Measurements from ENCODE around the gene XPO5.

The XPO5 gene

DNA sequence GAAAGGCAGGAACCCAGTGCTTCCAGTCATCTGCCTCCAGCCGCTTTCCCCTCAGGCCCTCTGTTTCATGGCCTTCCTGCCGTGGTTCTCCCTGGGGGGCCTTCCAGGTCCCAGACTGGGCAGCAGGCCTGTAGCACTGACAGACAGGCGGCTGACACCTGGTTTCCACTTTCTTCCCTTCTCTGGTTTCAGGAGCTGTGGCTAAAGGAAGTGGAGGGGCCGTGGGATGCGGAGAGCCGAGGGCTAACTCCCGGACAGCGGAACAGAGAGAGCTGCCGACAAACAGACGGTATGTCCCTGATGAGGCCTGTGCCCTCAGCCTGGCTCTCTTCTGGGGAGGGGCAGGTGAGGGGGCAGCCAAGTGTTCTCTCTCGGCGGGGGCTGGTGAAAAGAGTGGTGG is 78.1 kb downstream of the XPO5 start:
- DNase-seq (ENCODE audit: low read depth), result no peak

DNA sequence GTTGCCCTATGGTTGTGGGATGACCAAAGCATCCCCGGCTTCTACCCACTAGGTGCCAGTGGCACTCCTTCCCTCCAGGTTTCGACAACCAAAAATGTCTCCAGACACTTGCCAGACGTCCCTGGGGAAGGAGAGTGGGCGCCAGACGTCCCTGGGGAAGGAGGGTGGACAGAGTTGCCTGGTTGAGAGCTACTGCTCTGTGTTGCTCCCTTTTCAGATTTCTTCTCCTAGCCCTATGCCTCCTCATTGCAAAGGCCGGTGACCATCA is 78.8 kb downstream of the XPO5 start:
- no peak for DNase-seq (ENCODE audit: low read depth)

DNA sequence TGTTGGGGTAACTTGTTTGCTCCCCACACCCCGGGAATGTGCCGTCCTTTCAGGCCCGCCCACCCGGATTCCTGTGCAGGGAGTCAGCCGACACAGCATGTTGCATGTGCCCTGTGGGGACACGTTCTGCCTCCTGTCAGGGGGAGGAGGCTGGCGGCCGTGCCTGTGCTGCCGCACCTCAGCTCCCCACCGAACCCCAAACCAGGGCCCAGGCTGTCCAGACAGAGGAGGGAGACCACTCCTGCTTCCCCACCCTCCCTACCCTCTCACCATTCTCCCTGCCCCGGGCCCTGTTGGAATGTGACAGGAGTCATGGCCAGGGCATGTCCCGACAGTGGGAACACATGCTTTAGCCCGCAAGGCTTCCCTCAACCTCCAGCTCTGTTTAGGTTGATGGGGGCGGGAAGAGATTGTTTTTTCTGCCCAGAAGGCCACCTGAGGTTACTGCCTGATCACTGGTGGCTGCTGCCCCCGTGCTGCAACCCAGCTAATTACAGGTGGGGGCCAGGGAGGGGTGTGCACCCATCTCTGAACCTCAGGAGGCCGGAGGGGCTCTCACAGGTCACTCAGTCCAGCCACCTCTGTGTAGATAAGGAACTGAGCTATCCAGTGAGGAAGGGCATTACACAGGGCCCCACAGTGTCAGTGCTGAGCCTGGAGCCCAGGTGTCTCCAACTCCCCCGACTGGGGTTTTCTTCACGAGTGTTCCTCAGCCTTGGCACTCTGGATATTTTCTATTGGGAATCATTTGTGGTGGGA is 79.3 kb downstream of the XPO5 start:
- DNase-seq (ENCODE audit: low read depth), result no peak

DNA sequence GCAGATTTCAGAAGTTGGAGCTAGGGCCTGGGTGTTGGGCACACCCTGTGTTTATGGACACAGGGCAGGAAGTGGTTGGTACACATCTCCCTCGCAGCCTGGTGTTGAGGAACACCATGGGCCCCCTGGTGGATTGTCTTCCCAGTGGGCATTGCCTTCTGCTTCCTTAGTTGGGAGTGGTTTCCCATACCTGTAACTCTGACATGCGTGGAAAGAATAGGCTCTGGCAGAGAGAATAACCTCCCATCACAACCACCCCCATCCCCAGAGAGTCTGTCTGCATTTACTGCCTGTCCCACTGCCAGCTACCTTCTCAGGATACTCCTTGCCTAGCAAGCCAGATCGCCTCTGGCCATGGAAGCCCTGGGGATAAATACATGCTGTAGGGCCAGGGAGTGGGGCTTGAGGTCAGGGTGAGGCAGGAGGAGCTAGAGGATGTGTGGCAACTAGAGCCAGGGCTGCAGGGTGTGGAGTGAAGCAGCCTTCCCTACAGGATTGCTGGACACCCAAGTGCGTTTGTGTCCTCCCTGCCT is 80.4 kb downstream of the XPO5 start:
- DNase-seq (ENCODE audit: low read depth), result no peak

DNA sequence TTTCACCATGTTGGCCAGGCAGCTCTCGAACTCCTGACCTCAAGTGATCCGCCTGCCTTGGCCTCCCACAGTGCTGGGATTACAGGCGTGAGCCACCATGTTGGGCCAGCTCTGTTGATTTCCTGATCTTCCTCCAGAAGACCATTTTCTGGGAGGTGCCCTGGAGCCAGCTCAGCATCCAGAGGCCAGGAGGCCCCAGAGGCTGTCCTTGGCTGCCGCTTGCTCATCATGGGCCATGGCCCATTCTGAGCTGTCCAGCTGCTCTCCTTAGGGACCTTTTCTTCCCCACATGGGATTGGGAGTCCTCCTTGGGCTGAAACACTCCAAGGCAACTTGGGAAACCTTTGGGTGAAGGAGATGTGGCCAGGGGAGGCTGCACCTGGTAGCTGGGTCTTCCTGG is 81.1 kb downstream of the XPO5 start:
- no peak for DNase-seq (ENCODE audit: low read depth)

DNA sequence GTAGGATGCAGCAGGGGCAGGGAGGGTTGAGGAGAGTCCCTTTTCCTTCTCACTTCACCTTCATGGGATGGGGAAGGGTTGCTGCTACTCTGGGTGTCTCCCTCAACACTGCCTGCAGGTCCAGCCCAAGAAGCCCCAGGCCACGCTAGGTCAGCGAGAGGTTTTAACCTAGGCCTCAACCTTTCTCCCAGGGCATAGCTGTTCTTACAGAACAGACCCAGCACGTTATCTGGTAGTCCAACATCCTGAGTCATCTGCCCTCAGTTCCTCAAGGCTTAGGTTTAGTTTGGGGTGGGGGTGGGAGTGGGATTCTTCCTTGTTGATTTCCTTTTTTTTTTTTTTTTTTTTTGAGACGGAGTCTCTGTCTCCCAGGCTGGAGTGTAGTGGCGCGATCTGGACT is 81.5 kb downstream of the XPO5 start:
- no peak for DNase-seq (ENCODE audit: low read depth)

DNA sequence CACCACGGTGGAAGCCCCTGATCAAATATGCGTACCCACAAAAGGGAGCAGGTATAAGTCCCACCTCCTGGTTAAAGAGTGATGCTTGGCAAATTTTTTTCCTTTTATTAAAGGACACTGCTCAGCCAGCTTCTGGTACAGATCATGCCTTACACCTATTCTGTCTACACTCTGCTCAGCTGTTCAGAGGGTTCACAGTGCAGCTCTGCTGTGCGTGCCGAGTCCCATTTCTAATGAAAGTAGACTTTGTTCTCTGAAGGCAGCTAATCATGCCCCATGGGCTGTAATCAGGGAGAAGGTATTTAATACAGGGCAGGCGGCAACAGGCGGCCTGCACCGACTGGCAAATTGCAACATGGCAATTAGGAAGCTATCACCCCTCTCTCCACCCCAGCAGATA is 82.0 kb downstream of the XPO5 start:
- DNase-seq (ENCODE audit: low read depth), result no peak

DNA sequence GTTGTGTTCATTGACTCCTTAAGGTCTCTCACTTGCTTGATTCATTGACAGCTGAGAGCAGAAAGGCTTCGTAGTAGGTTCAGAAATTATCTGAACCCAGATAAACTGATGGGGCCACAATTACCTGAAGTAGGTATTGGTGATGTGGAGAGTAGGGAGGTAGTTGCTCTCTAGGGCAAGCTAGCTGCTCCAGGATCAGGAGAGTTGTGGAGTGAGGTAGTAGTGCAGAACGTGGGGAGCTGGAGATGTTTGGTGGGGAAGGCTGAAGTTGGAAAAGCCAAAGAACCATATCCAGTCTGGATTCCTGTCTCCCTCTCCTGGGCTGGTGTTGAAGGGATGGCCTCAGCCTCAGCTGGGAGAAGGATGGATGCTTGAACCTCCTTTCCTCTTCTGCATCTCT is 82.6 kb downstream of the XPO5 start:
- DNase-seq (ENCODE audit: low read depth), result no peak

DNA sequence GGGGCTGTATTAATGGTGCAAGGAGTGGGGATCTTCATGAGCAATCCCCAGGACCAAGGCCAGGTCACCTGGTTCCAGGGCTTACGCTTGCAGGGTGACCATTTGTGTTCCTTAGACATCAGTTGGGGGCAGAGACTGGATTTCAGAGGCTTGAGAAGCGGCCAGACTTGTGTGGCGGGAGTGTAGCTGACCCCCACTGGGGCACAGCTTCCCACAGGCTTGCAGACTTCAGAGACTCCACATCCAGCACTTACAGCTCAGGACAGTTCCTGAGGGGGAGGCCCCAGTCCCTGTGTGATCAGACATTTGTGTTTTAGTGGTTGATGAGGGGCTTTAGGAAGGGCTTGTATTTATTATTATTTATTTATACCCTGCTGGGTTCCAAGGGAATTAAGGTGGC is 83.2 kb downstream of the XPO5 start:
- no peak for DNase-seq (ENCODE audit: low read depth)

DNA sequence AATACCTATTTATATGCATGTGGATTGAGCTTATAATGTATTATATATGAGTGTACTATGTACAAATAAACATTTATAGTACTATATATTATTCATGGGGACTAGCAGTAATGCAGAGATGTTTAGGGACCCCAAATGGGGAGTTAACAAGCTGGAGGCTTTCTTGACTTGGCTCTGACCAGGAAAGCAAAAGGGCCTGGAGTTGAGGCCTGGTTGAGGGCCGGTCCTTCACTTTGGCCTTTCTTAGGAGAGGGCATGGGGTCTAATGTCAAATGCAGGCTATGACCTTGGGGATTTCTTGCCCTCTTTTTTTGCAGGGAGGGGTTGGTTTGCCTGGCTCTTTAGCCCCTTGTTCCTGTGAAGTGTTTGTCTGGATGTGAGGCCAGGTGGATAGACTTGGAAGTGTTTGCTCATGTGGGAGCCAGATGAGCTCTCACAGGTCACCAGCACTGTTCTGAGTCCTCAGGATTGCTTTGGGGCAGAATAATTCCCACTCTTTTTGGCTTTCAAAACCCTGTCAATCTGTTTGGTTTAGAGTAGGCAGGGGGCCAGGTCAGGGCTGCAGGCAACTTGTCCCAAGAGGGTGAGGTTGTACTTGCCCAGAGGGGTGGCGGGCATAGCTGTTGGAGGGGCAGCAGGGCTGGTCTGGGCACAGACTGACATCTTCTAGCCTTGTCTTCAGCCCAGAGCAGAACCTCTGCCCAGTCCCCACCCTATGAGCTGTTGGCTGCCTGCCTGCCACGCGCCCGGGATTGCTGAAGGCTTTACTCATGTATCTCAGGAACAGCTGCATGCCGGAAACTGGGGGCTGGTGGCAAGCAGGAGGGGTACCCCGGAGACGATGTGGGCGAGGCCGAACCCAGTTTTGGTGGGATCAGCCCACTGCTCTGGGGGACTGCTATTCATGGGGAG is 83.8 kb downstream of the XPO5 start:
- DNase-seq (ENCODE audit: low read depth), result no peak

DNA sequence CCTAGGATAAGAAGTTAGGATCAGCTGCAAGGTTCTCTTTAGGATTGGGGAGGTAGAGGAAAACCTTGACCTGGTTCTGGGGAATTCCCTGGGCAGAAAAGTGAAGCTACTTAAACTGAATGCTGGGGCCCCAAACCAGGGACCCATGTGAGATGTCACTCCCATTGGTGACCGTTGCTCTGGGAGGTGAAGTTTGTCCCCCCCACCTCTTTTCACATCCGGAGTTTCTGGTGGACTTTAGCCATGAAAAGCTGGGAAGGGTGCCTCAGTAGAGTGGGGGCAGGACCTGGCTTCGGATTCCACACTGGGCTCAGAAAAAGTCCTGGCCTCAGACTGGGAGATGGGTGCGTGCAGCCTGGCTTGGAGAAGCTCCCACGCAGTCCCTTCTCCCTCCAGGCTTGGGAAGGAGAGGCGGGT is 85.3 kb downstream of the XPO5 start:
- DNase-seq (ENCODE audit: low read depth), result no peak

DNA sequence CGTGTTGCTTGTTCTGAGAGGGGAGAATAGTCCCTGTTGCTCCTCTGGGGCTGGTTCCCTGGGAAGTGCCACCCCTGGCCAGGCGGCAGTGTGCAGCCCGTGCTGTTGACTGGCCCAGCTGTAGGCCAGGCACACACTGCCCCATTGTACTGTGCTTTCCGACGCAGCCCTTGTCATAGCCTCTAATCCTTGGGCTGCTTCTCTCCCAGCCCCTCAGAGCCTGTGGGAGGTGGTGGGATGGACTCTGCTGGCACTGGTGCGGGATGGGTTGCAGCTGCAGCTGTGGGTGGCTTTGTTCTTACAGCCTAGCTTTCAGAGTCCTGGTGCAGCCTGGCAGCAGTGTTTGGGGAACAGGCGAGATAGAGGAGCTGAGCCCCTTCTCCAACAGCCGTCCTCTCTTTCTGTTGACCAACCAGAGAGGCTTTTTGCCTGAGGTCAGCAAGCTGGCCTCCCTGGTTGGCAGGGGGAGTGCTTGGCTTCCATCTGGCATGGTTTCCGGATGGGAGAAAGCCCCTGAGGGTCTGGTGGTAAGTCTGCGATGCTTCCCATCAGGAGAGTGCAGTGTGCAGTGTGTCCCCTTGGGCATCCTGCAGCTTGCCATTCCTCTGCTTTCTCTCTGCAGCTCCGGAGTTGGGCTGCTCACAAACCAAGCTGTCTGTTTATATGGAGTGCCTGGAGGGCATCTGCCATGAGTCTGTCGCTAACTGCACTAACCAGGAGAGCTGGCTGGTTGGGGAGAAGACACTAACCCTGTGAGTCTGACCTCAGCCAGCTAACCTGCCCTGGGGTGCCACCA is 86.4 kb downstream of the XPO5 start:
- DNase-seq (ENCODE audit: low read depth), result no peak

DNA sequence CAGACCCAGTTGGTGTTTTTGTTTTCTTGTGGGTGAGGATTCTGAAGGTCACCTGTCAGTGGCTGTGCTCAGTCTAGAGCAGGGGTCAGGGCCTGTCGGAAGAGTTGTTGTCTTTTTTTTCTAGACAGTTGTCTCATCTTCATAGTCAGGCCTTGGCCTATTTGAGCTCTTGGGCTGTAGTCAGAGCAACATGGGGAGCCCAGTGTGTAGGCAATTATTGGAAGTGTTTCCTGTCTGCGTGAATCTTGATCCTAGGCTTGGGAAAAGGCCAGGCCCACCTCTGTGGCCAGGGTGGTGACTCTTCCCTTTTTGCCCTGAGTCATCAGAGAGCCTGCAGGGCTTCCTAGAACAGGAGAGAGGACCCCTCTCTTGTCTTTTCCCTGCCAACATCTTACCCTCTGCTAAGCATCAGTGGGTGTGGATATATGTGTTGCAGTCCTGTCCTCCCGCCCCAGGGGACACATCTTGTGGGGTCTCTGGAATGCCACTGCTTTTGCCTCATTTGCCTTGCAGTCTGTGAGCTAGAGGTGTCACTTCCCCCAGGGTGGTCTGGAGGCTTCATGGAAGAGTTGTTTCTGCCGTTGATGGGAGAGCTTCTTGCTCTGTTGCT is 87.1 kb downstream of the XPO5 start:
- no peak for DNase-seq (ENCODE audit: low read depth)

DNA sequence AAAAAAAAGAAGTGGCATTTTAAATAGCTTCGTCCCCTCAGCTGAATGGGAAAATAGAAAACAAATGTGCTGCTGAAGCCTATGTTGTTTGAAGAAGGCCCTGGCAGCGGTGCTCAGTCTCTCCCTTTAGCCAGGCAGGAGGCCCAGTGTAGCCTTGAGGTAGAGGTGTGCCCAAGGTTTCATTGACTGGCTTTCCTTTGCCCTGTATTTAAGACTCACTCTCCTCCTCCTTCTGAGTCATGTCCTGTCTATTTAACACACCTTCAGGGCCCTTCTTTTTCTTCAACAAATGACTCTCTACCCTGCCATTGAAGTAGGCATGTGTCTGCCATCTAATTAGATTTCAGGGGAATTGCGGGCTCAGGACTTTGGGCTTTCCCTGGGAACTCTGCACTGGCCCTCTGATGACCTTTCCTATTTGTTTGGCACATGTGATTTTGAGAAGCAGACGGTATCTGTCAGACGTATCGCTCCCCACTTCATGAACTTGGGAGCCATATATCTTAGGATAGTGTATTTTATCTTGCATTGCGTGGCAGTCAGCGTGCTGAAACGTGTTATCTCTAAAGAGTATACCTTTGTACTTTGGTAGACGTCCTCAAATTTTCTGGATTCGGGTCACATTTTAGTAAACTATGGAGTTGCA is 94.1 kb downstream of the XPO5 start:
- no peak for DNase-seq (ENCODE audit: low read depth)

DNA sequence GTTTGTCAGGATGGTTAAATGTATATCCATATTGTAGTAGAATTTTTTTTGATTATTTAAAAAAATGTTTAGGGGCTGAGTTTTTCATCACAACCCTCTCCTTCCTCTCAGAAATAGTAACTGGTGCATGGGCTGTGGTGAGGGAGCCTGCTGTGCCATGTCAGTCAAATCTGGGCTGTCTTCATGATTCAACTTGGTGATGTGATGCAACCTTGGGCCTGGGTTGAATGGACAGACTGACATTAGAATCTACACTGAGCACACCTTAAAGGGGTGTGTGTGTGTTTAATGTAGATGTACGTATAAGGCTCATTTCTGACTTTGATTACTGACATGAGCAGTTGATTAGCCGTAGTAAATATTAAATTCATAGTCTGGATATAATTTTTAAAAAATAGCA is 94.8 kb downstream of the XPO5 start:
- DNase-seq (ENCODE audit: low read depth), result no peak

DNA sequence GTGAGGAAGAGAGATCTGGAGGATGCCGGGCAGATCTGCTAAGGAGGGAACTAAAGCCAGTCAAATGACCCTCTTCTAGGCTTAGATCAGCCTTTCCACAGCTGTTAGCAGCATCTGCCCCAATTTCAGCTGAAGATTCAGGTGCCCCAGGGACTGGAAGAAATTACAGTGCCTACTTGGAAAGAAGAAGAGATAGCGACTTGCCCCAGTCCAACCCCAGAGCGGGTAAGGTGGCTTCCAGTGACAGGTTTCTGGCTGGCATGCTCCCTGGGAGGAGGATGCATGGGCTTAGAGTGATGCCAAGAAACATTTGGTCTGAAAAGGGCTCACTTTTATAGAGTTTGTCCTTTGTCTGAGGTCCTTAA is 97.8 kb downstream of the XPO5 start:
- DNase-seq (ENCODE audit: low read depth), result no peak

DNA sequence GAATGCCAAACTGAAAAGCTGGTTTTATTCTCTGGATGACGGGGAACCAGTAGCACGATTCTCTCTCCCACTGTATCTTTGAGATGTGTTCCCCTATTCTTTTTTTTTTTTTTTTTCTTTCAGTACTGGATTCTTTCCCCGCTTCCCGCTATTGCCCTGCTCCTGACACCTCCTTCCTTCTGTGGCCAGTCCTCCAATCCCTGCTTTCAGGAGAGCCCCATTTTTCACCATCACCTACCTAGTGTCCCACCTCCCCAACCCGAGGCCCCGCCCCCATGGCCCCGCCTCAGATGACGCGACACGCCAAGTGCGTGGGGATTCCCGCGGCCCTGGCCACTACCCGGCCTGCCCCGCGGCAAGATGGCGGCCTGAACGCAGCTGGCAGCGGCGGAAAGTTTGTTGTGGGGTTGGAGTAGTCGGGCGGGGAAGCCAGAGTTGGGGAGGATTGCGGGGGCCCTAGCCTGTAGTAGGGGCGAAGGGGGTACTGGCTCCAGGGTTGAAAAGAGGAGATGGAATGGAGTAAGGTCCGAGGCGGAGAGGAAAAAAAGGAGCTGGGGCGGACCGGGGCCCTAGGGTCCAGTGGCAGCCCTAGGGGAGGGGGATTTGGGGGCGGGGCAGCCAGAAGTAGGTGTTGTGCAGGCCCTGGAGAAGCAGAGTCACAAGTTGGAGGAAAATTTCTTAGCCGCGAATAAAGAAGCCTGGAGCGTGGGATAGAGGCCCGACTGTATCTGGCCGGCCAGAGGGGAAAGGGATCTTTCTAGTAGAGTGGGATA is 98.4 kb downstream of the XPO5 start, which contains the start of gene TJAP1:
Gene TJAP1 (plus strand): TSS at position 336 of the 773 bp plus-strand sequence. CDS start 21,432 bp downstream, outside the sequence.
- DNase-seq (ENCODE audit: low read depth), result peak; percentile 96

DNA sequence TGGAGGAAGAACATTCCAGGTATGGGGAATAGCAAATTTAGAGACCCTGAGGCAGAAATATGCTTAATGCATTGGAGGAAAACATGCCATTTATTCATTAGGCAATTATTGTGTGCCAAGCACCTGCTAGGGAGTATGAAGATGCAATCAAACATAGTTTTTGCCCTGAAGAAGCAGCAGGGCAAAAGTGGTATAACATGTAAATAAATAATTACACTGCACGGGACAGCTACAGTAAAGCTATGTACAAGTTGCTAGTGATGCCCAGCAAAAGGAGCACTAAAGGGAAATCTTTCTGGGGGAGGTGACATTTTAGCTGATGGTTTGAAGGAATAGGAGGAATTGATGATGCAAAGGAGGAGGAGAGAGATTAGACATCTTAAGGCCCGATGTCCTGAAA is 99.1 kb downstream of the XPO5 start:
- no peak for DNase-seq (ENCODE audit: low read depth)

DNA sequence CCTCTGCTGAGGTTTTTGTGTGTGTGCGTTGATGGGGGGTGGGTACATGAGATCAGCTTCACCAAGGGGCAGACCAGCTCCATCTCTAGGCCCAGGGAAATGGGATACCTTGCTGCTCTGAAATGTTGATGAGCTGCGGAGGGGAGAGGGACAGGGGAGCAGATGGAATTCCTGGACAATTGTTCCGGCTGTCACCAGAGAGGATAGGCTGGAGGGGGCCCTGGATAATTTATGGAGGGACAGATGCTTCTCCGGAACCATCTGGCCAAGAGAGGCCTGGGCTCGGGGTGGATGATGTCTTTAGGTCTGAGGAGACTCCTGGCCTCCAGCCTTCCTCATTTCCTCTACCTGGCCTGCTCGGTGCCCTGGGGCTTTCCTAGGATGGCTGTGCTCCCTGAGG is 100.3 kb downstream of the XPO5 start:
- DNase-seq (ENCODE audit: low read depth), result no peak

DNA sequence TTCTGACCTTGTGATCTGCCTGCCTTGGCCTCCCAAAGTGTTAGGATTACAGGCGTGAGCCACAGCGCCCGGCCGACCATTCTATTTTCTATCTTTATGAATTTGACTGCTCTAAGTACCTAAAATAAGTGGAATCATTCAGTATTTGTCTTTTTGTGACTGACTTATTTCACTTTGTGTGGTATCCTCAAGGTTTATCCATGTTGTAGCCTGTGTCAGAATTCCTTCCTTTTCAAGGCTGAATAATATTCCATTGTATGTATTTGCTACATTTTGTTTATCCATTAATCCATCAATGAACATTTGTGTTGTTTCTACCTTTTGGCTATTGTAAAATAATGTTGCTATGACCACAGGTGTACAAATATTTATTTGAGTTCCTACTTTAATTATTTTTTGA is 103.3 kb downstream of the XPO5 start:
- no peak for DNase-seq (ENCODE audit: low read depth)
